ACC112 (cell line): ENCODE measurements around the gene CAMTA2.

Source experiments
- H2AFZ ChIP-seq: fragments of 200-600 bp; sonication (generic); one replicate; pipeline ENCODE4 v1.6.0; 2017; ENCODE audit warnings: antibody characterized with exemption, low read length; ENCODE audit not compliant: unreplicated experiment
- H3K27ac ChIP-seq: fragments of 200-600 bp; sonication (generic); 2 replicates; pipeline ENCODE4 v1.5.1; 2014; ENCODE audit warnings: low read depth, mild to moderate bottlenecking, antibody characterized with exemption, low read length, moderate library complexity
- H3K27me3 ChIP-seq: fragments of 200-600 bp; sonication (generic); 2 replicates; pipeline ENCODE4 v1.6.1; 2014; ENCODE audit warnings: mild to moderate bottlenecking, antibody characterized with exemption, low read length, moderate library complexity, mixed read lengths; ENCODE audit not compliant: insufficient read depth
- H3K36me3 ChIP-seq: fragments of 200-600 bp; sonication (generic); 2 replicates; pipeline ENCODE4 v1.6.1; 2016; ENCODE audit warnings: mild to moderate bottlenecking, antibody characterized with exemption, low read length, moderate library complexity, mixed read lengths; ENCODE audit not compliant: insufficient read depth
- H3K4me1 ChIP-seq: fragments of 200-600 bp; sonication (generic); one replicate; pipeline ENCODE4 v1.6.1; 2016; ENCODE audit warnings: low read length, mixed read lengths; ENCODE audit not compliant: insufficient read depth, unreplicated experiment, control insufficient read depth
- H3K4me3 ChIP-seq: fragments of 200-600 bp; sonication (generic); 2 replicates; pipeline ENCODE4 v1.5.1; 2014; ENCODE audit warnings: mild to moderate bottlenecking, low read depth, low read length
- H3K79me2 ChIP-seq: fragments of 200-600 bp; sonication (generic); one replicate; pipeline ENCODE4 v1.6.0; 2016; ENCODE audit warnings: low read length; ENCODE audit not compliant: control insufficient read depth, unreplicated experiment, insufficient read depth

The CAMTA2 gene

DNA sequence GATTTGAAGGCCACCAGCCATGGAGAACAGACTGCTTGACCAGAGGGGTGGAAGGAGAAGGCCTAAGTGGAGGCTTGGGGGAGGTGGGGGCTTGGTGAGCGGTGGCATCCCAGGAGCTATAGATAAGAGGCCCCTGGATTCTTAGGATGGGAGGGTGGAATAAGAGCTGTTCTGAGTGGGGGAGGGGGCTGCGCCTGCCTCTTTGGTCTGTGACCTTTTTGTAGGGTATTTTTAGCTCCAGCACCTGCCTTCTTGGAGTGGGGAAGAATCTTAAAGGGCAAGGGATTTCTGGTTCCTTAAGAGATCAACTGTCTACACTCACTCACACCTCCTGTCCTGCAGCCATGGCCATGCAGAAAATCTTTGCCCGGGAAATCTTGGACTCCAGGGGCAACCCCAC, 36.0 kb downstream of the CAMTA2 start:
- Histone ChIP-seq H3K36me3 (peaks cover 12% of the 10 kb centered on the region; the same call in 1 of the 2 replicates), H3K27ac (no peak overlapping the region)

DNA sequence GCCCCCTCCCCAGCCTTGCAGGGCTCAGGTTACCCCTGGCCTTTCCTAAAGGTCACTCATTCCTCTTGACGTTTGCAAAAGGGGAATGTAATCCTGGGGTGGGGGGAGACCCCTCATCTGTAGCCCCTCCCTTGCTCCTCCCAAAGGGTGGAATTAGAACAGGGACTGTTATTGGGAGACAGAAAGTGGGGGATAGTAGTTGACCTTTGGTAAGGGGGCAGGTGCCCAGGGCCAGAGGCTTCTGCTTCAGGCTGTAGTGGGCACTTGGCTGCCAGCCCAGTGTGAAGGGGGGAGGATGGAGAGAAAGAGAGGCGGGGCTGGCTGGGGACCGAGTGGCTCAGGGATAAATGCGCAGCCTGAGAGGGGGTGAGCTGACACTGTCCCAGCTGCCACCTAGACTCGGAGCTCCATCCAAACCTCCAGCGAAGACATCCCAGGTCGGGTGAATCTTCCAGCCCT, 36.7 kb downstream of the CAMTA2 start, which contains the start of gene ENO3:
TSS of gene ENO3 (plus strand) at position 374 of the 459 bp plus-strand sequence. CDS start 711 bp downstream, outside the sequence.
- peaks cover 30% of the 10 kb centered on the region for H3K4me1 ChIP-seq
- H2AFZ ChIP-seq: peak within 1 kb of the TSS; percentile 42
- H3K36me3 ChIP-seq: peaks cover 16% of the 10 kb centered on the region; the same call in 1 of the 2 replicates
- peak within 1 kb of the TSS; percentile 90 for H3K4me3 ChIP-seq
- H3K27me3 ChIP-seq: no peaks in the 10 kb centered on the region
- peaks cover 26% of the 10 kb centered on the region for H3K79me2 ChIP-seq
- H3K27ac ChIP-seq: peak within 1 kb of the TSS; percentile 94

More for the DNA sequence above, 36.0 kb downstream of the CAMTA2 start:
- Histone ChIP-seq H3K27me3 (no peaks in the 10 kb centered on the region), H3K79me2 (peaks cover 19% of the 10 kb centered on the region), H3K4me1 (peaks cover 24% of the 10 kb centered on the region), H3K4me3 (no peak overlapping the region), H2AFZ (no peak overlapping the region)

- peaks cover 31% of the 10 kb centered on the region for H3K79me2 ChIP-seq
- peaks cover 35% of the 10 kb centered on the region for H3K4me1 ChIP-seq
- peak overlapping the region; percentile 90 for H3K4me3 ChIP-seq
- H3K36me3 ChIP-seq: peaks cover 16% of the 10 kb centered on the region; the same call in 1 of the 2 replicates
- no peaks in the 10 kb centered on the region for H3K27me3 ChIP-seq
- H2AFZ ChIP-seq: peak overlapping the region; percentile 42
- H3K27ac ChIP-seq: peak overlapping the region; percentile 94
These were observed 37.3 kb downstream of the CAMTA2 start for GRCh38 chr17:4950075-4950745.

- H3K27ac ChIP-seq: peak overlapping the region; percentile 94
- H3K36me3 ChIP-seq: peaks cover 16% of the 10 kb centered on the region; the same call in 1 of the 2 replicates
- H3K4me3 ChIP-seq: peak overlapping the region; percentile 90
- H2AFZ ChIP-seq: peak overlapping the region; percentile 77
- peaks cover 37% of the 10 kb centered on the region for H3K79me2 ChIP-seq
- peaks cover 41% of the 10 kb centered on the region for H3K4me1 ChIP-seq
- H3K27me3 ChIP-seq: no peaks in the 10 kb centered on the region
These were observed 38.0 kb downstream of the CAMTA2 start for GRCh38 chr17:4949321-4950074.

DNA sequence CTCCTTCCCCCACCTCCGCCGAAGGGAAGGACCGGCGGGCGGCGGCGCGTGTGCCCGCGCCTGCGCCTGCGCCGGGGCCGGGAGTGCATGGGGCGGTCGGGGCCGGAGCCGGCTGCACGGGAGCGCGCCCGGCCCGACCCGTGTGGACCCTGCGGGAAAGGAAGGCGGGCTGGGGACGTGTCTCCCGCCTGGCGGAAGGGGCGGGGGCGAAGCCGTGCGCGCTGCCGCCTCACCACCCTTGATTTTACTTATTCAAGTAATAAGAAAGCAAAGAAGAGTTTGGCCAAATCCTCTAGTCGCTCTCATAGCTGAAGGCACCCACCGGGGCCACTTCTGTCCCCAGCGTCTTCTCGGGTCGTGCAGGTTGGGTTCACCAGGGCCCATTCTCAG, 38.5 kb downstream of the CAMTA2 start:
- H3K79me2 ChIP-seq: peaks cover 43% of the 10 kb centered on the region
- H3K4me1 ChIP-seq: peaks cover 42% of the 10 kb centered on the region
- peak overlapping the region; percentile 94 for H3K27ac ChIP-seq
- H3K27me3 ChIP-seq: no peaks in the 10 kb centered on the region
- H2AFZ ChIP-seq: peak overlapping the region; percentile 77
- H3K36me3 ChIP-seq: peaks cover 16% of the 10 kb centered on the region; the same call in 1 of the 2 replicates
- peak overlapping the region; percentile 90 for H3K4me3 ChIP-seq

DNA sequence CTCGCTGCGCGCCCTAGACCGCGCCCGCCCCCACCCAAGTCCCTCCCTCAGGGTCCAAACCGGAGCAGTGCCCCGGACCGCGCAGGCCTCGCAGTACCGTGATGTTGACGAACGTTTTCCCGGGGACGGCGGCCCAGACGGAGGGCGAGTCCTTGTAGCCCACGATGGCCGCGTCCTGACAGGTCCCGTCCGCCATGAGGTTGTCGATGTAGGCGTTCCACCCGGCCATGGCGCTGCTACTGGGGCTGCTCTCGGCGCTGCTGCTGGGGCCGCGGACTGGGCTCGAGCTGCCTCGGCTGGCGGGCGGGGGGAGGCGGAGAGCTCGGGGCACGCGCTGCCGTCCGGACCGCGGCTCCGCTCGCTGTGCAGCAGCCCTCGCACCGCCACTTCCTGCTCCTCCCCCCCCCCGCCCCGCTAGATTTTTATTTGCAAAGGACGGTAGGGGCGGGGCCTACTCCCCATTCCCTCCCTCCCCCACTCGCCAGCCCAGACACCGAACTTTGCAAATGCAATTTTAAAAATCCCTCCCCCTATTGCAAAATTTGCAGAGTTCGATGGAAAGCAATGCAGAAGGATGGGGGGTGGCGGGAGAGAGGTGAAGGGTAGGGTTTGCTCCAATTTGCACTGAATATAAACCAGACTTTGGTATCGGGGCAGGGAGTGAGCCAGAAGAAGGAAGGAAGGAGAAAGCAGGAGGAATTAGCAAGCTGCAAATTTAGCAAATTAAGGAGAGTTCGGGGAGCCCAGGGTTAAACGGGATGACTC, 39.1 kb downstream of the CAMTA2 start, which contains the start of gene PFN1:
TSS of gene PFN1 (minus strand) at position 365 of the 765 bp plus-strand sequence. CDS start at position 229, 136 bp downstream.
- Histone ChIP-seq H3K79me2 (peaks cover 47% of the 10 kb centered on the region), H3K27ac (peak within 1 kb of the TSS; percentile 94), H3K4me3 (peak within 1 kb of the TSS; percentile 90), H2AFZ (peak within 1 kb of the TSS; percentile 77), H3K4me1 (peaks cover 38% of the 10 kb centered on the region), H3K36me3 (peaks cover 16% of the 10 kb centered on the region; the same call in 1 of the 2 replicates), H3K27me3 (no peaks in the 10 kb centered on the region)

- Histone ChIP-seq H3K27me3 (no peaks in the 10 kb centered on the region), H3K4me3 (peak overlapping the region; percentile 90), H3K27ac (peak overlapping the region; percentile 92), H3K4me1 (peaks cover 40% of the 10 kb centered on the region), H2AFZ (no peak overlapping the region), H3K36me3 (peaks cover 16% of the 10 kb centered on the region; the same call in 1 of the 2 replicates), H3K79me2 (peaks cover 55% of the 10 kb centered on the region)
These were observed 39.9 kb downstream of the CAMTA2 start for GRCh38 chr17:4947411-4948165.

GRCh38 chr17:4947010-4947410, 40.5 kb downstream of the CAMTA2 start:
- Histone ChIP-seq H3K36me3 (peaks cover 16% of the 10 kb centered on the region; the same call in 1 of the 2 replicates), H3K79me2 (peaks cover 60% of the 10 kb centered on the region), H2AFZ (no peak overlapping the region), H3K4me1 (peaks cover 46% of the 10 kb centered on the region), H3K27ac (peak overlapping the region; percentile 92), H3K27me3 (no peaks in the 10 kb centered on the region), H3K4me3 (peak overlapping the region; percentile 90)

DNA sequence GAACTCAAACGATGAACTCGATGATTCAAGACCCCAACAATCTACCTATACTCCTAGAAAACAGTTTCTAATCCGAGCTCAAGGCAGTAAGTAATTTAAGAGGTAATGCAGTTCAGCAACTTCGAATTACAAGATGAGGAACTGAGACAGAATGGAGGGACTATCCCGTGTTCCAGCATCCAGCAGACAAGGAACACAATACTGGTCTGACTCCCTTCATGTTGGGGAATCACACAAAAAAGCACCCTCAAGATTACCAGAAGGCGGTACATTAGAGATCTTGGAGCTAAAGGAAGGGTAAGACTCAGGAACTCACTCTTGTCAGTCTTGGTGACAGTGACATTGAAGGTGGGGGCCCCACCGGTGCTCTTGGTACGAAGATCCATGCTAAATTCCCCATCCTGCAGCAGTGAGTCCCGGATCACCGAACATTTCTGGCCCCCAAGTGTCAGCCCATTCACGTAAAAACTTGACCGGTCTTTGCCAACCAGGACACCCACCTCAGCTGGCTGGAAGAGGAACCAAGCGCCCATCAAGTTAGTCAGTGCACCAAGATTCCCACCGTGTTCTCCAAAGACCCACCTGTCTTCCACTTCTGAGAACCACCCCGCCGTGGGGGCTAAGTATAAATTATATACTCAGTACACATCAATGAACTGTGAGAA, 41.0 kb downstream of the CAMTA2 start:
- no peak overlapping the region for H2AFZ ChIP-seq
- H3K27me3 ChIP-seq: no peaks in the 10 kb centered on the region
- H3K36me3 ChIP-seq: peaks cover 16% of the 10 kb centered on the region; the same call in 1 of the 2 replicates
- H3K27ac ChIP-seq: peak overlapping the region; percentile 92
- H3K79me2 ChIP-seq: peaks cover 66% of the 10 kb centered on the region
- peak overlapping the region; percentile 90 for H3K4me3 ChIP-seq
- H3K4me1 ChIP-seq: peaks cover 51% of the 10 kb centered on the region
